ENCODE measurements around the gene MAGEA2. TPM values are rescaled to one million over a fixed set of nuclear protein-coding genes. Genes with fewer than 3 reads are reported as not detected.
"Not testable (repeated sequence)": the region's sequence is repeated elsewhere in the genome, so short reads cannot be mapped to it uniquely, and the experiment has no call there.

Gene MAGEA2, protein sequence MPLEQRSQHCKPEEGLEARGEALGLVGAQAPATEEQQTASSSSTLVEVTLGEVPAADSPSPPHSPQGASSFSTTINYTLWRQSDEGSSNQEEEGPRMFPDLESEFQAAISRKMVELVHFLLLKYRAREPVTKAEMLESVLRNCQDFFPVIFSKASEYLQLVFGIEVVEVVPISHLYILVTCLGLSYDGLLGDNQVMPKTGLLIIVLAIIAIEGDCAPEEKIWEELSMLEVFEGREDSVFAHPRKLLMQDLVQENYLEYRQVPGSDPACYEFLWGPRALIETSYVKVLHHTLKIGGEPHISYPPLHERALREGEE
- total RNA-seq = not detected

DNA sequence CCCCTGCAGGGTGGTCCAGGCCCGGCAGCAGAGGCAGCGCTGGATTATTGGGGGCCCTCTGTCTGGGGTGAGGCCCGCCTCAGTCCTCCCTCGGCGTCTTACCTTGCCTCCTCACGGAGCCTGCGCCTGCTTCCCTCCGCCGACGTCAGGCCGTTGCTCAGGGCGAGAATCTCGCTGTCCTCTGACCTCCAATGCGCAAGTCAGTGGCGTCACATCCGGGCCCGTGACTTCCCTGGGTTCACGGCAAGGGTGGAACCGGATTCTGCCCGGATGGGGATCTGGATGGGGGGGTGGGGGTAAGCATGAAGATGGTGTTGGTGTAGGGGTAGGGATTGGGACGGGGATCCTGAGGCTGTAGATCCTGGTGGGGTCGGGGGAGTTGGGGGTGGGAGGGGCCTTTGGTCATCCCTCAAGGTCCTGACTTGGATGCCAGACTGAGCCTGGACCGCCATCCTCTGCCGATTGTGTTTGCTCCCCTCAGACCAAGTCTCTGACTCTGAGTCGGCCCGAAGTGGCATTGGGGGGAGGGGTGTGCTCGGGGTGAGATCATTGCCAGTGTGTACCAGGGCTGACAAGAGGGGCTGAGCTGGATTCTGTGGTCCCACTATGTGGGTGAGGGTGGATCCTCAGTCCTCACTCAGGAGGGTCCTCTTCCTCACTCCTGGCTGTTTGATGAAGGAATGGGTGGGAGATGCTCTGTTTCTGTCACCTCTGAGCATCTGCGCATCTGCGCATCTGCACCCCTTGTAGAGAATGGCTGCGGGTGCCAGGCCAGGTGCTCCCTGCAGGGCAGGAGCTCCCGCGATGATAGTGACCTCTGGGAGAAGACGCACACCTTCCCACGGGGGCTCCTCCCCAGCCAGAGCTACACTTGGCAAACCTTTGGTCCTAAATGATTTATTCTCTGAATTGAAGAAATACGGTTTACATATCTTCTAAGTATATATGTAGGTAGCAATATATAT lies at the start of gene MAGEA2:
Gene MAGEA2 (minus strand): TSS at position 157 of the 965 bp plus-strand sequence. CDS start 2,479 bp downstream, outside the sequence.
- DNase-seq = not testable (repeated sequence)

DNA sequence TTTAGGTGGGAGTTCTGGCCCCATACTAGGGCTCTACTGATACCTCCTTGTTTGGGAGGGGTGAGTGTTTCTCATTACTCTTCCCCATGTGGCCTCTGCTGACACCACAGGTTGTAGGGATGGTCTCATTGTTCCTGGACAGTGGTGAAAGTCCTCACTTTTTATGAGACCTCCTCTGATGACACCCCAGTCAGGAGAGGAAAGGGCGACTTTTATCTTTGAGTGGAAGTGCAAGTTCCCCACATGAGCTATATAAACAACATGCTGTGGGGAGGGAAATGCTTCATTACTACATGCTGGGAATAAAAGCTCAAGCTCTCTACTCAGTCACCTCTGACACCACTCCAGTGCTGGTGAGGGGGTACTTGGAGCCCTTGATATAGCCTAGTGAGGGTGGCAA lies 45.3 kb upstream of the MAGEA2 start:
- DNase-seq = no peak

DNA sequence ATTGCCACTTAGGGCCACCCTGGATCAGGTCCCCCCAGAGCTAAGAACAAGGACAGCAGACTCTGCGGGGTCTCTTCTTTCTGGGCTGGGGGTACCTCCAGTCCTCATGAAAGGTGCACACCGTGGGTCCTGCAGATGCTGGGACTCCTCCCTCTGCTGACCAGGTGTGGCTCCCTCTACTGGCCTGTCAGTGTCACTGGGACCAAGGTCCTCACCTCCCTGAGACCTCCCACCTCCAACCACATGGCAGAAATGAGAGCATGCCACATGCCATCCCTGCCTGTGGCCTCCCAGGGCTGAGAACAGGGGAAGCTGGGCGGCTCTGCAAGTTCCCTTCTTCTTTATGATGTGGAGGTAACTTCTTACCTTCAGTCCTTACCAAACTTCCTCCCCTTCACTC lies 33.4 kb upstream of the MAGEA2 start:
- DNase-seq = not testable (repeated sequence)

DNA sequence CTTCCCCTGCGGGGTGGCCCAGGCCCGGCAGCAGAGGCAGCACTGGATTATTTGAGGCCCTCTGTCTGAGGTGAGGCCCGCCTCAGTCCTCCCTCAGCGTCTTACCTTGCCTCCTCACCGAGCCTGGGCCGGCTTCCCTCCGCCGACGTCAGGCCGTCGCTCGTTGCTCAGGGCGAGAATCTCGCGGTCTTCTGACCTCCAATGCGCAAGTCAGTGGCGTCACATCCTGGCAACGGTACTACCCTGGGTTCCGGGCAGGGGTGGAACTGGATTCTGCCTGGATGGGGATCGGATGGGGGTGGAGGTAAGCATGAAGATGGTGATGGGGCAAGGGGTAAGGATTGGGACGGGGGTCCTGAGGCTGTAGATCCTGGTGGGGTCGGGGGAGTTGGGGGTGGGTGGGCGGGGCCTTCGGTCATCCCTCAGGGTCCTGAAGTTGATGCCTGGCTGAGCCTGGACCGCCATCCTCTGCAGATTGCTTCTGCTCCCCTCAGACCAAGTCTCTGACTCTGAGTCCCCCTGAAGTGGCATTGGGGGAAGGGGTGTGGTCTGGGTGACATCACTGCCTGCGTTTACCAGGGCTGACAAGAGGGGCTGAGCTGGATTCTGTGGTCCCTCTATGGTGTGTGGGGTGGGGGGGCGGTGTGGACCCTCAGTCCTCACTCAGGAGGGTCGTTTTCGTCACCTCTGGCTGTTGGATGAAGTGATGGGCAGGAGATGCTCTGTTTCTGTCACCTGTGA lies 16.1 kb upstream of the MAGEA2 start, which contains the start of gene MAGEA6:
Gene MAGEA6 (minus strand): TSS at position 141 of the 741 bp plus-strand sequence. CDS start 2,039 bp downstream, outside the sequence.
- DNase-seq = not testable (repeated sequence)

DNA sequence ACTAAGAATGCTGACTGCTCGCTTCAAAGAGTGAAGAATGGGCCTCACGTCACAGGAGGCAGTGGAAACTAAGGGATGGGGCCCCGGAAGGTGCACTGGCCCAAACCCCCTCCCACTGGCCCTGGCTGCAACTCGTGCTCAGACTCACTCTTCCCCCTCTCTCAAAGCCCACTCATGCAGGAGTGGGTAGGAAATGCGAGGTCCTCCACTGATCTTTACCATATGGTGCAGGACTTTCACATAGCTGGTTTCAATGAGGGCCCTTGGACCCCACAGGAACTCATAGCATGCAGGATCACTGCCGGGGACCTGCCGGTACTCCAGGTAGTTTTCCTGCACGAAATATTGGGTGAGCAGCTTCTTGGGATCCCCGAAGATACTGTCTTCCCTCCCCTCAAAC lies 12.9 kb upstream of the MAGEA2 start:
- DNase-seq = not testable (repeated sequence)

DNA sequence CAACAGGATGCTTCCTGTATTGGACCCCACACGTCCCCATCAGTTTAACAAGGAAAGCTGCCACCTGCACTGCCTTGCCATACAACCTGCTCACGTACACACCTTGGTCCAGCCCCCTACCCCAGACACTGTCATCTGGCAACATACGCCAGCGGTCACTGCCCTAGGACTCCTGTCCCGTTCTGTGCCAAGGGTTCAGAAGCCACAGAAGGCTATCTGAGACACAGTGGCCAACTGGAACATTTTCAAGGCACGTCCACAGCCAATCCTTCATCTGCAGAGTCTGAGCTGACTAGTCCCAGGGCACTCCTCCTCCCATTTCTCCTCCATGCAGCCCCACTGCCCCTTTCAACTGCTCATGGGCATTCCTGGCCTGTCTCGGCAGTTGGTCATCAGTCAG lies 7.9 kb upstream of the MAGEA2 start:
- DNase-seq = not testable (repeated sequence)

DNA sequence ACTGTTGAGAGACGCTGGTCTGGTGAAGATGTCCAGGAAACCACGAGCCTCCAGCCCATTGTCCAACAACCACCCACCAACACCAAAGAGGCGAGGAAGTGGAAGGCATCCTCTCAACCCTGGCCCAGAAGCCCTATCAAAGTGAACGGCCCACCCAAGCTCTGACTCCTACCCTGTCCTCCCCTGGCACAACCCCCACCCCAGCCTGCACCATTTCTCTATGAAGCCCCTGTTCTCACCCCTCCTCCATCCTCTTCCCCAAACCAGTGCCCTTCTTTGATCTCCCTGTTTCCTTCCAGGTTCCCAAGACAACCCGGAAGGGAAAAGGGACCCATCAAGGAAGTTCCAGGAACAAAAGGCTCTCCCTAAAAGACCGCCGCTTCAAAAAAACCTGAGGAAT lies 5.9 kb upstream of the MAGEA2 start:
- DNase-seq = not testable (repeated sequence)

DNA sequence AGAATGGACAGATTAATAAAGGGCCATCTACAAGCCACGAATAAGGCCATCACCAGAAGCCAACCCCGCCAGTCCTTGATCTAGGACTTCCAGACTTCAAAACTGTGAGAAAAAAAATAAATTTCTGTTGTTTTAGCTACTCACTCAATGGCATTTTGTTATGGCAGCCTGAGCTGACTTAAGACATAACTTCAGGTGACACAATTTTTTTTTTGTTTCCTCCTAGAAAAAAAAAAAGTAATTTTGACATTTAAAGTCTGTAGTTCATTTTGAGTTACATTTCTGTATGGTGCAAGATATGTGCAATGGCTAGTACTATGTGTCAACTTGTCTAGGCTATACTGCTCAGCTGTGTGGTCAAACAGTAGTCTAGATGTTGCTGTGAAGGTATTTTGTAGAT lies 5.3 kb upstream of the MAGEA2 start, which contains the start of gene CSAG3:
Gene CSAG3 (plus strand): TSS at position 301 of the 400 bp plus-strand sequence.
- not testable (repeated sequence) for DNase-seq

DNA sequence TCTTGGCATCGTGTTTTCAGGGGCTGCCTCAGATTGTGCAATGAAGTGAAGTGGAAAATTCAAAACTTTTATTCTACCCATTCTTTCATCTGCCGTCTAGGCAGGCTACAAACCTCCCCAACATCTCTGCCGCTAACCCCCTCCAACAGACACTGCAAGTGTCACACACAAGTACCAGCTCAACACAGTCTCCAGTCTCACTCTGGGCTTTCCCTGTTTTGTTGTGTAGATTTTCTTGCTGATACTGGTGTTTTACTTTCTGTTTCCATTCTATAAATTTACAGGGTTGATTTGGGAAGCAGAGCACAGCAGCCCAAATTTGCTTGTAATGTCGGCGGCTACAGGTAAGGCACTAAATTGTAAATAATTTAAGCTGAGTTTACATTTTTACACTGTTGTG lies 1.2 kb upstream of the MAGEA2 start:
- not testable (repeated sequence) for DNase-seq

DNA sequence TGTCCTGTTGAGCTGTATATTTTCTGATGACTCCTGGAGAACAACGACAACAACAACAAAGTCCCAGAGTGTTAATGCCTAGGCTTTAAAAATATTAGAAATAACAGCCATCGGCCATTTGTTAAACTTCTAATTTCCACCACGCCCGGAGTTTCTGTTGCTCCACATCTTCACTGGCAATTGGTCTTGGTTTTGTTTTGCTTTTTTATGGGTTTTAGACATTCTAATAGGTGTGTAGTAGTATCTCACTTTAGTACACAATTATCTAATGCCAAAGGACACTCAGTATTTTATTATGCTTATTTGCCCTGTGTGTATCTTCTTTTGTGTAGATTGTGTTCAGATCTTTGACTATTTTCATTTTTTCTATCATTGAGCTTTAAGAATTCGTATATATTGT lies 15.1 kb downstream of the MAGEA2 start:
- DNase-seq = no peak

DNA sequence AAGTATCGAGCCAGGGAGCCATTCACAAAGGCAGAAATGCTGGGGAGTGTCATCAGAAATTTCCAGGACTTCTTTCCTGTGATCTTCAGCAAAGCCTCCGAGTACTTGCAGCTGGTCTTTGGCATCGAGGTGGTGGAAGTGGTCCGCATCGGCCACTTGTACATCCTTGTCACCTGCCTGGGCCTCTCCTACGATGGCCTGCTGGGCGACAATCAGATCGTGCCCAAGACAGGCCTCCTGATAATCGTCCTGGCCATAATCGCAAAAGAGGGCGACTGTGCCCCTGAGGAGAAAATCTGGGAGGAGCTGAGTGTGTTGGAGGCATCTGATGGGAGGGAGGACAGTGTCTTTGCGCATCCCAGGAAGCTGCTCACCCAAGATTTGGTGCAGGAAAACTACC lies 17.1 kb downstream of the MAGEA2 start:
- not testable (repeated sequence) for DNase-seq

DNA sequence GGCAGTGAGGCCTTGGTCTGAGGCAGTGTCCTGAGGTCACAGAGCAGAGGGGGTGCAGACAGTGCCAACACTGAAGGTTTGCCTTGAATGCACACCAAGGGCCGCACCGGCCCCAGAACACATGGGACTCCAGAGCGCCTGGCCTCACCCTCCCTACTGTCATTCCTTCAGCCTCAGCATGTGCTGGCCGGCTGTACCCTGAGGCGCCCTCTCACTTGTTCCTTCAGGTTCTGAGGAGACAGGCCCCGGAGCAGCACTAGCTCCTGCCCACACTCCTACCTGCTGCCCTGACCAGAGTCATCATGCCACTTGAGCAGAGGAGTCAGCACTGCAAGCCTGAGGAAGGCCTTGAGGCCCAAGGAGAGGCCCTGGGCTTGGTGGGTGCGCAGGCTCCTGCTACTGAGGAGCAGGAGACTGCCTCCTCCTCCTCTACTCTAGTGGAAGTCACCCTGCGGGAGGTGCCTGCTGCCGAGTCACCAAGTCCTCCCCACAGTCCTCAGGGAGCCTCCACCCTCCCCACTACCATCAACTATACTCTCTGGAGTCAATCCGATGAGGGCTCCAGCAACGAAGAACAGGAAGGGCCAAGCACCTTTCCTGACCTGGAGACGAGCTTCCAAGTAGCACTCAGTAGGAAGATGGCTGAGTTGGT lies 17.7 kb downstream of the MAGEA2 start:
- DNase-seq = no peak

DNA sequence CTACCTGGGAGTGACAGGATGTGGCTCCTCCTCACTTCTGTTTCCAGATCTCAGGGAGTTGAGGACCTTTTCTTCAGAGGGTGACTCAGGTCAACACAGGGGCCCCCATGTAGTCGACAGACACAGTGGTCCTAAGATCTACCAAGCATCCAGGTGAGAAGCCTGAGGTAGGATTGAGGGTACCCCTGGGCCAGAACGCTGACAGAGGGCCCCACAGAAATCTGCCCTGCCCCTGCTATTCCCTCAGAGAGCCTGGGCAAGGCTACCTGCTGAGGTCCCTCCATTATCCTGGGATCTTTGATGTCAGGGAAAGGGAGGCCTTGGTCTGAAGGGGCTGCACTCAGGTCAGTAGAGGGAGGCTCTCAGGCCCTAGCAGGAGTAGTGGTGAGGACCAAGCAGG lies 18.5 kb downstream of the MAGEA2 start:
- DNase-seq = no peak

DNA sequence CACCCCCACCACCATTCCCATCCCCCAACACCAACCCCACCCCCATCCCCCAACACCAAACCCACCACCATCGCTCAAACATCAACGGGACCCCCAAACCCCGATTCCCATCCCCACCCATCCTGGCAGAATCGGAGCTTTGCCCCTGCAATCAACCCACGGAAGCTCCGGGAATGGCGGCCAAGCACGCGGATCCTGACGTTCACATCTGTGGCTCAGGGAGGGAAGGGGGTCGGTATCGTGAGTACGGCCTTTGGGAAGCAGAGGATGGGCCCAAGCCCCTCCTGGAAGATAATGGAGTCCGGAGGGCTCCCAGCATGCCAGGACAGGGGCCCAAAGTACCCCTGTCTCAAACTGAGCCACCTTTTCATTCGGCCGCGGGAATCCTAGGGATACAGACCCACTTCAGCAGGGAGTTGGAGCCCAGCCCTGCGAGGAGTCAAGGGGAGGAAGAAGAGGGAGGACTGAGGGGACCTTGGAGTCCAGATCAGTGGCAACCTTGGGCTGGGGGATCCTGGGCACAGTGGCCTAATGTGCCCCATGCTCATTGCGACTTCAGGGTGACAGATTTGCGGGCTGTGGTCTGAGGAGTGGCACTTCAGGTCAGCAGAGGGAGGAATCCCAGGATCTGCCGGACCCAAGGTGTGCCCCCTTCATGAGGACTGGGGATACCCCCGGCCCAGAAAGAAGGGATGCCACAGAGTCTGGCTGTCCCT lies 19.3 kb downstream of the MAGEA2 start:
- not testable (repeated sequence) for DNase-seq

DNA sequence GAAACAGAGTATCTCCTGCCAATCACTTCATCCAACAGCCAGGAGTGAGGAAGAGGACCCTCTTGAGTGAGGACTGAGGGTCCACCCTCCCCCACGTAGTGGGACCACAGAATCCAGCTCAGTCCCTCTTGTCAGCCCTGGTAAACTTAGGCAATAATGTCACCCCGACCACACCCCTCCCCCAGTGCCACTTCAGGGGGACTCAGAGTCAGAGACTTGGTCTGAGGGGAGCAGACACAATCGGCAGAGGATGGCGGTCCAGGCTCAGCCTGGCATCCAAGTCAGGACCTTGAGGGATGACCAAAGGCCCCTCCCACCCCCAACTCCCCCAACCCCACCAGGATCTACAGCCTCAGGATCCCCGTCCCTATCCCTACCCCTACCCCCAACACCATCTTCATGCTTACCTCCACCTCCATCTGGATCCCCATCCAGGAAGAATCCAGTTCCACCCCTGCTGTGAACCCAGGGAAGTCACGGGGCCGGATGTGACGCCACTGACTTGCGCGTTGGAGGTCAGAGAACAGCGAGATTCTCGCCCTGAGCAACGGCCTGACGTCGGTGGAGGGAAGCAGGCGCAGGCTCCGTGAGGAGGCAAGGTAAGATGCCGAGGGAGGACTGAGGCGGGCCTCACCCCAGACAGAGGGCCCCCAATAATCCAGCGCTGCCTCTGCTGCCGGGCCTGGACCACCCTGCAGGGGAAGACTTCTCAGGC lies 20.2 kb downstream of the MAGEA2 start, which contains the start of the genes CSAG1 and MAGEA12:
Gene CSAG1 (minus strand): TSS at position 461 of the 715 bp plus-strand sequence. CDS start 1,261 bp downstream, outside the sequence.
Gene MAGEA12 (plus strand): TSS at position 497 of the 715 bp plus-strand sequence. CDS start 2,405 bp downstream, outside the sequence.
- no peak for DNase-seq

DNA sequence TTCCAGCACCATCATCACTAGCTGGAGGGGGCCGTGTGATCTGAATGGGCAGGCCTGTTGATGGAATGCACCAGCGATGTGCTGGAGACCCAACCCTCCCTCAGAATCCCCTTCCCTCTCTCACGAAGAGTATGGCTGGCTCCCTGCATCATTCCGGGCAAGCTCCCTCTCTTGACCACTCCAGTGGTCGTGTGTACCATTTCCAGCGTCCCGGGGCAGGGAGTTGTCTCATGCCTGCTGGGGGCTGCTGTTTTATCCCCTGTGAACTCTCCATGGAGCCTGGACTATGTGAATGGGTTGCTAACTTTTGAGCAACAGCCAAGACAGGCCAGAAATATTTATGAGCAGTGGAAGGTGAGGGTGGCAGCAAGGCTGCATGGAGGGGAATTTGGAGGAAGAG lies 28.2 kb downstream of the MAGEA2 start:
- no peak for DNase-seq

DNA sequence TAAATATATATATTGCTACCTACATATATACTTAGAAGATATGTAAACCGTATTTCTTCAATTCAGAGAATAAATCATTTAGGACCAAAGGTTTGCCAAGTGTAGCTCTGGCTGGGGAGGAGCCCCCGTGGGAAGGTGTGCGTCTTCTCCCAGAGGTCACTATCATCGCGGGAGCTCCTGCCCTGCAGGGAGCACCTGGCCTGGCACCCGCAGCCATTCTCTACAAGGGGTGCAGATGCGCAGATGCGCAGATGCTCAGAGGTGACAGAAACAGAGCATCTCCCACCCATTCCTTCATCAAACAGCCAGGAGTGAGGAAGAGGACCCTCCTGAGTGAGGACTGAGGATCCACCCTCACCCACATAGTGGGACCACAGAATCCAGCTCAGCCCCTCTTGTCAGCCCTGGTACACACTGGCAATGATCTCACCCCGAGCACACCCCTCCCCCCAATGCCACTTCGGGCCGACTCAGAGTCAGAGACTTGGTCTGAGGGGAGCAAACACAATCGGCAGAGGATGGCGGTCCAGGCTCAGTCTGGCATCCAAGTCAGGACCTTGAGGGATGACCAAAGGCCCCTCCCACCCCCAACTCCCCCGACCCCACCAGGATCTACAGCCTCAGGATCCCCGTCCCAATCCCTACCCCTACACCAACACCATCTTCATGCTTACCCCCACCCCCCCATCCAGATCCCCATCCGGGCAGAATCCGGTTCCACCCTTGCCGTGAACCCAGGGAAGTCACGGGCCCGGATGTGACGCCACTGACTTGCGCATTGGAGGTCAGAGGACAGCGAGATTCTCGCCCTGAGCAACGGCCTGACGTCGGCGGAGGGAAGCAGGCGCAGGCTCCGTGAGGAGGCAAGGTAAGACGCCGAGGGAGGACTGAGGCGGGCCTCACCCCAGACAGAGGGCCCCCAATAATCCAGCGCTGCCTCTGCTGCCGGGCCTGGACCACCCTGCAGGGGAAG lies 39.5 kb downstream of the MAGEA2 start, which contains the start of gene MAGEA2B:
Gene MAGEA2B (plus strand): TSS at position 814 of the 973 bp plus-strand sequence. CDS start 2,479 bp downstream, outside the sequence.
- DNase-seq = not testable (repeated sequence)

DNA sequence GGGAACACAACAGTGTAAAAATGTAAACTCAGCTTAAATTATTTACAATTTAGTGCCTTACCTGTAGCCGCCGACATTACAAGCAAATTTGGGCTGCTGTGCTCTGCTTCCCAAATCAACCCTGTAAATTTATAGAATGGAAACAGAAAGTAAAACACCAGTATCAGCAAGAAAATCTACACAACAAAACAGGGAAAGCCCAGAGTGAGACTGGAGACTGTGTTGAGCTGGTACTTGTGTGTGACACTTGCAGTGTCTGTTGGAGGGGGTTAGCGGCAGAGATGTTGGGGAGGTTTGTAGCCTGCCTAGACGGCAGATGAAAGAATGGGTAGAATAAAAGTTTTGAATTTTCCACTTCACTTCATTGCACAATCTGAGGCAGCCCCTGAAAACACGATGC lies 40.4 kb downstream of the MAGEA2 start:
- DNase-seq = not testable (repeated sequence)
